Thyroid gland (tissue), 4 donors: ENCODE data around the gene MED29.

Source experiments
- CTCF ChIP-seq, 6 experiments: fragments of 200-600 bp in 3 of 6; fragments of 450-650 bp in 3 of 6; sonication (generic) in 3 of 6; IDR thresholded peaks; one replicate each; pipeline ENCODE4 v1.5.1; 2016 to 2019; ENCODE audit warnings: antibody characterized with exemption in 6 of 6, mild to moderate bottlenecking in 2 of 6, inconsistent platforms in 1 of 6, moderate library complexity in 1 of 6
- POLR2A ChIP-seq, 2 donors: fragments of 450-650 bp; IDR thresholded peaks; one replicate each; pipeline ENCODE4 v1.6.1; 2017; ENCODE audit warnings: antibody characterized with exemption in 2 of 2, mild to moderate bottlenecking in 2 of 2, moderate library complexity in 1 of 2

DNA sequence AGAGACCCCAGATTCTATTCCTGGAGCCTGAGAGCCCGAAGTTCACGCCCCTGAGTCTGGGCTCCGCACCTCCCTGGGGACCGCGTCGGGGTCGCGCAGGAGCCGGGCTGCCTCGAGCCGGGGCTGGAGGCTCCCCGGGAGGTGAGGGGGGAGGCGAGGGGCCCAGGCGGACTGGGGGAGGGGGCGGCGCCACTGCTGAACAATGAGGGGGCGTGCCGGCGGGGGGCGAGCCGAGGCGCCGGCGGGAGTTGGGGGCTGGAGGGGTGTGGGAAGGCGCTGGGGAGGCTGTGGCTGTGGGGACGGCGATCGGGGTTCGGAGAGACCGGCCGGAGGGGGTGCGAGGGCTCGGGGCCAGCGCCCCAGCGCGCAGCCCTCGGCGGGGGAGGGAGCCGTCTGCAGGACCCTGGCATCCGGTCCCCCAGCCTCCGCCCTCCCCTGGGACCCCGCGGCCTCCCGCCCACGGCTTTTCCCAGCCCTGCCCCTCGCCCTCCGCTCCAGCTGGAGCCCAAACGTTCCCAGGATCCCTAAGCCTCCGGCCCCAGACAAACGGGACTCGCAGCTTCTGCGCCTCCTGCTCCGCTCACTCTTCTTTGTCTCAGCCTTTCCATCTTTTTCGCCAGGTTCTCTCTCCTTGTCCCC, 22.2 kb downstream of the MED29 start:
- no peak for TF ChIP-seq POLR2A (IDR thresholded peaks at IDR 0.05)
- TF ChIP-seq CTCF (IDR thresholded peaks at IDR 0.05), result no peak
